ENCODE results near the gene PTH.

PTH gene

DNA sequence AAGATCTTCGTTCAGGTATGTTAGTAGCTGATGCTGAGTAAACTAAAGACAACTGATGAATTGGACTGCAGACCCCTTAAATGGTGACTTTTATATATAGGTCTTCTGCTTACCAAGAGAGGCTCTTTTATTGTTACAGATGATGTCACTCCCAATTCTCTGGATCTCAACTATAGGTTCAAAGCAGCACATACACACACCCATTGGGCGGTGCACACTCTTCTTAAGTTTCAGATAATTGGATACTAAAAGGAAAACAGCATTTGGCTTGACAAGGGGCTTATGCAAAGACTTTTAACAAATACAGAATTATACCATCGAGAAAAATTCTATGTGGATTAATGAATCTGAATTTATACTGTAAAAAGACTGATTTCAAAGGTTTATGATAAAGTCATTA, at the start of gene PTH:
Gene PTH (minus strand): TSS at position 69 of the 400 bp plus-strand sequence. CDS start 3,142 bp downstream, outside the sequence.
- DNase-seq: no peak

GRCh38 chr11:13538044-13538443, 42.2 kb upstream of the PTH start:
- no peak for DNase-seq

GRCh38 chr11:13535819-13536218, 40.0 kb upstream of the PTH start:
- DNase-seq: no peak

DNA sequence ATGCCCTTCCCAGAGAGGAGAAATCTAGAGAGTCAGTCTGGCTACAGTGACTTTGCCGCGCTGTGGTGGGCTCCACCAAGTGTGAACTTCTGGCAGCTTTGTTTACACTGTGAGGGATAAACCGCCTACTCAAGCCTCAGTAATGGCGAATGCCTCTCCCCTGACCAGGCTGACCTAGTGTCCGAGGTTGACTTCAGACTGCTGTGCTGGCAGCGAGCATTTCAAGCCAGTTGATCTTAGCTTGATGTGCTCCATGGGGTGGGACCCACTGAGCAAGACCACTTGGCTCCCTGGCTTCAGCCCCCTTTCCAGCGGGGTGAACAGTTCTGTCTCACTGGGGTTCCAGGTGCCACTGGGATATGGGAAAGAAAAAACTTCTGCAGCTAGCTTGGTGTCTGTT, 38.6 kb upstream of the PTH start:
- no peak for DNase-seq

GRCh38 chr11:13525257-13525656, 29.5 kb upstream of the PTH start:
- no peak for DNase-seq

- DNase-seq: no peak
Observed at GRCh38 chr11:13503393-13503792, 7.6 kb upstream of the PTH start.

DNA sequence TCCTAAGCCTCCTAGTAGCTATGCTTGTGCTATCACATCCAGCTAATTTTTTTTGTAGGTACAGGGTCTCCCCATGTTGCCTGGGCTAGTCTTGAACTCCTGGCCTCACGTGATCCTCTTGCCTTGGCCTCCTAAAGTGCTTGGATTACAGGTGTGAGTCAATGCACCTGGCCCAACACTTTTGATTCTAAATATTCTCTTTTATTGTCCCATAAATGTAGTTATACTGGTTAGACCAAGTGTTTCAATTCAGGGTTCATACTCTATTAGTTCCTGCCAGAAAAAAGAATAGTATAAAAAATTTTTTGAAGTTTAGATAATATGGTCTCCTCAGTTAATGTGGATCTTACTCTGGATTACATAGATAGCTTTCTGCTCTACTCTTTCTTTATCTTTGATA, 6.7 kb upstream of the PTH start:
- no peak for DNase-seq

GRCh38 chr11:13494051-13494450, 1.7 kb downstream of the PTH start:
- DNase-seq: no peak

DNA sequence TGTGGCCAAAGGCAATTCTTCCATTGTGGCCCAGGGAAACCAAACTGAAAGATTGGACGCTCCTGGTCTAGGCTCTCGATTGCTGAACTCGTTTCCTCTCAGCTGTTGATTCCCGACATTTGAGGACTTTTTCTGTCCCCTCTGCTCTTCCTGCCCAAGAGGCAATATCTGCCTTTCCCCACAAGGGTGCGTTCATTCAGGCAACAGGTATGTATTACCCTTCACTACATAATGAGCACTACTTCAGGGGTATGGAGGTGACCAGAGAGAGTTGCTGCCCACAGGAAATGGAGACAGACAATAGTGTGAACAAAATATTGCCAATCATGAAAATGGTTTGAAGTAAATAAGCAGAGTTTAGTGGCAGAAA, 8.2 kb downstream of the PTH start:
- no peak for DNase-seq

GRCh38 chr11:13486926-13487660, 8.7 kb downstream of the PTH start:
- DNase-seq: no peak

GRCh38 chr11:13480198-13480597, 15.6 kb downstream of the PTH start:
- no peak for DNase-seq

DNA sequence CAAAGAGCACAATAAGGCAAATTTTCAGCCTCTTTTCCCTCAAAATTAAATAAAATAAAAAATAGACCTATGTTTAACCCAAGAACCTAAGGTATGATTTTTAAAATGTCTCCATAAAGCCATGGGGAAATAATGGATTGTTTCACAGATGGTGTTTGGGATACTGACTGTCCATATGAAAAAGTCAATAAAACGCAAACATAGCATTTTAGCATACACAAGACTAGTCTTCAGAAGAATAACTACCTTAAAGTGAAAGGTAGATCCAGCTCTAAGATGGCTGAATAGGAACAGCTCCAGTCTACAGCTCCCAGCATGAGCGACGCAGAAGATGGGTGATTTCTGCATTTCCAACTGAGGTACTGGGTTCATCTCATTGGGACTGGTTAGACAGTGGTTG, 16.1 kb downstream of the PTH start:
- no peak for DNase-seq

- DNase-seq: no peak
Observed at GRCh38 chr11:13475091-13475490, 20.7 kb downstream of the PTH start.

GRCh38 chr11:13473013-13473722, 22.6 kb downstream of the PTH start:
- no peak for DNase-seq

DNA sequence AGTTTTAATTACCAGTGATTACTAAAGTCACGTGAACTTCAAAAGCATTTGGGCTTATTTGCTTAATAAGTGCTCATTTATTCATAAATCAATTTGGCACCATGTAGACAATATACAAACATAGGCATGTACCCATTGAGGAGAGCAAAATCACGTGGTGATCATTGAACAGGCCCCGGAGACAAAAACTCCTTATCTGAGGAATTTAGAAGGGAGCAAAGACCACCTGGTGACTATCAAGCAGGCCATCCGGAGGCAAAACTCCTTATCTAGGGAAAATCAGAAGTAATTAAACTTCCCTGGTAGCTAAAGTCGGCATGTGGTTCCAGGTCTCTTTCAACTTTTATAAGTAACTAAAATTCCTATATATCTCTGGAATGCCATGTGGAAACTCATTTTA, 27.0 kb downstream of the PTH start:
- DNase-seq: no peak

GRCh38 chr11:13465909-13466371, 29.9 kb downstream of the PTH start:
- peak; percentile 22 to 65 for DNase-seq

- no peak for DNase-seq
Observed at GRCh38 chr11:13463779-13464290, 32.0 kb downstream of the PTH start.

DNA sequence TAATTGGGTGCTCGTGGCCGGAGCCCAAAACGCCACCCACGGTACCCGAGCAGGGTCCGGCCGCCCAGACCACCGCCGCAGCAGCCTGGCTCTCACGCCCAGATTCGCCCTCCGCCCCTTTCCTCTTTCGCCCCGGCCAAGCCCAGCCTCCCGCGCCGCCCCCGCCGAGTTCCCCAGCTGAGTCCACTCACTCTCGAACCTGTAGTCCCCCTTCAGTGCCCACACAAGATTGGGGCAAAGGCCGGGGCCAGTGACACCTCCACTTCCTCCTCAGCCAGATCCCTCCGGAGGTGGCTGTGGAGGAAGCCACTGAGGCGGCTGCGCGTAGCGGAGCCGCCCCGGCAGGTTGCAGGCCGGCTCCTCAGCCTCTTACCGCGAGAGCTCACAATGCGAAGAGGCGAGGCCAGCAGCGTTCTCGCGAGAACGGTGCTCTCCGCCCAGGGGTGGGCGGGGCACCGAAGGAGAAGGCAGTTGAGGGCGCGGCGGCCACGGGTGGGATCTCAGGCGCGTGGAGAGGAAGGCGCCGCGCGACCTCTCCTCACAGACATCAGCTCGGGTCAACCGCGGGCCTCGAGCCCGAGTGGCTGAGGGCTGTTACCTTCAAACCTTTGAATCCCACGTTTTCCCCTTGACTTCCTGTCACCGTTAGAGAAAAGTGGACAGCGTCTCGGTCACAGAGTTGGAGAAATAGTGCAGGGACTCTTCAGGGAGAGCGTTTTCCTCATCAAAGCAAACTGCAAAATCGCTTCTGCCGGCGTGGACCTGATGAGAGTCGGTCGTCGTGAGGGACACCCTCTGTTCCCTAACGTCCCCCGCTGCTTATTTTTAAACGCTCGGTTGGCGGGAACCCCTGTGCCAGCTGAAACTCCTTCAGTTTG, 32.7 kb downstream of the PTH start, which contains the start of gene BTBD10:
Gene BTBD10 (minus strand): TSS at position 322 of the 878 bp plus-strand sequence. CDS start 18,098 bp downstream, outside the sequence.
- DNase-seq: peak; percentile 94 to 95

DNA sequence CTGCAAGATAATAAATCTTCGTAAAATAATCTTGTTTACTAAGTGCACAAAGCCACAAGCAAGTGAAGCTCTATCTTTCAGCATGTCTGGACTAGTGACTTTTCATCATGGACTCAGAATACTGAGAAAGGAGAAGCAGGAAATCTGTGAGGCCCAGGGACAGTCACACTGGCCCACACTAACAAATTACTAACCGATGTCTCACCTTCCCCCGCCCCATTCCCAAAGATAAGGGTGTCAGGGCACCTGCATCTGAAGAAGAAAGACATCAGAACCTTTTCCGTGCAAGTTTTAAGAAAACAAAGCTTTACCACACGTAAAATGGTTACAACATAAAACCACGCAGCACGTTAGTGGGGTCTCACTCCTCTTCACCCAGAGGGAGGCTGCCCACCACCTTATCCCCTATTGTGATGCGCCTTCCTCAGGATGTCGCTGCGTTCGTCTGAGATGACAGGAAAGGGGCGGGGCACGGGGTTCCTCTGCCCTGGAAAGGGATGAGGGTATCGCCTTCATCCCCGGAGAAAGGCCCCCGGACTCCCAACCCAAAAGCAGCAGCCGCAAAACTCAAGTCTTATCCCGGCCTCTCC, 33.4 kb downstream of the PTH start:
- peak; percentile 20 to 59 for DNase-seq

DNA sequence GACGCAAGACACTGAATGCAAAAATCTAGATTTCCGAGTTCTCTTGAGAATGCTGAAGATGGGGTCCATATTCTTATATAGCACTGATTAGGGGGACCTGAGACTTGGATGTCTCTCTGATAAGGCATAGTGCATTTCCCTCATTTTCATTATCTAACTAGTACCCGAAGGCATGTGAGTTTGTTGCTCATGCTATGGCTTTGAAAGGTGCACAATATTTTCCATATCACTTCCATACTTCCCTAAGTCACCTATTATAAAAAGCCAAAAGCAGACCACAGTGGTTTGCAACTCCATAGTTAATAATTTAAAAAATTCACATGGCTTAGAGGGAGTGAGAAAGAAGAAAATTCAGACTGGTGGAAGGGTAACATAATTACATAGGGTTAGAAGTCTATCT, 34.5 kb downstream of the PTH start:
- no peak for DNase-seq

GRCh38 chr11:13450832-13451397, 44.9 kb downstream of the PTH start:
- DNase-seq: no peak

DNA sequence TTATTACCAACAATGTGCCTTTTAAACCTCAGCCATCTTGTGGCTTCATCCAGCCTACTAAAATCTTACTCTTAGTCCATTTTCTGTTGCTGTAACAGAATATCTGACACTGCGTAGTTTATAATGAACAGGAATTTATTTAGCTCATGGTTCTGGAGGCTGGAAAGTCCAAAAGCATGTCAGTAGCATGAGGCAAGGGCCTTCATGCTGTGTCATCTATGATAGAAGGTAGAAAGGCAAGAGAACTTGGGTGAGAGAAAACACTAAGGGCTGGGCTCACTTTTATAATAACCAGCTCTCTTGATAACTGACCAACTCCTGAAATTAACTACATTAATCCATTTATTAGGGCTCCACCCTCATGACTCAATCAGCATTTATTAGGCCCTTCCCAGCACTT, 46.3 kb downstream of the PTH start:
- no peak for DNase-seq
